Thyroid gland (tissue), 4 donors: Measurements from ENCODE around the gene EPB41L1. TPM values are rescaled to one million over a fixed set of nuclear protein-coding genes. Genes with fewer than 3 reads are reported as not detected.

Experiments used
- DNase-seq, 2 donors: peaks; one replicate each; pipeline ENCODE4 v3.0.0-alpha.2; 2019
- H3K27ac ChIP-seq, 3 donors: fragments of 200-600 bp; sonication (generic); 1 replicate in 2 of 3; 2 replicates in 1 of 3; pipeline ENCODE4 v1.5.1; 2016 to 2019; ENCODE audit warnings: mild to moderate bottlenecking in 1 of 3, moderate library complexity in 1 of 3
- H3K27me3 ChIP-seq: fragments of 200-600 bp; sonication (generic); one replicate; pipeline ENCODE4 v1.5.1; 2019
- H3K36me3 ChIP-seq, 2 donors: fragments of 200-600 bp; sonication (generic); one replicate each; pipeline ENCODE4 v1.5.1; 2016 to 2019
- H3K4me1 ChIP-seq, 2 donors: fragments of 200-600 bp; sonication (generic); one replicate each; pipeline ENCODE4 v1.5.1; 2017 to 2019
- H3K4me3 ChIP-seq, 3 donors: fragments of 200-600 bp; sonication (generic); replicated peaks in 1 of 3; 1 replicate in 2 of 3; 2 replicates in 1 of 3; pipeline ENCODE4 v1.5.1; 2016; ENCODE audit warnings: mild to moderate bottlenecking in 1 of 3
- H3K9me3 ChIP-seq: fragments of 200-600 bp; sonication (generic); one replicate; pipeline ENCODE4 v1.5.1; 2017
- POLR2A ChIP-seq, 2 donors: fragments of 450-650 bp; IDR thresholded peaks; one replicate each; pipeline ENCODE4 v1.6.1; 2017; ENCODE audit warnings: antibody characterized with exemption in 2 of 2, mild to moderate bottlenecking in 2 of 2, moderate library complexity in 1 of 2
- WGBS, 2 donors: methylation state at CpG; one replicate each; pipeline ENCODE4 v1.1.5; 2017; 5-methylcytosine and 5-hydroxymethylcytosine counted together
- intact Hi-C: fragments of 100-400 bp; cut with DNase I; formaldehyde crosslinking; loops from one replicate; pipeline ENCODE4 v1.15.1; 2023
- total RNA-seq, 4 donors: library from RNA; depleted of rRNA; stranded (reverse); fragments of >200 nt; gene quantifications; one replicate each; pipeline ENCODE4 v1.2.3, GENCODE V29; 2016
- TF ChIP-seq, protein P1 (sequence below), 6 experiments: fragments of 200-600 bp in 3 of 6; fragments of 450-650 bp in 3 of 6; sonication (generic) in 3 of 6; IDR thresholded peaks; one replicate each; pipeline ENCODE4 v1.5.1; 2016 to 2019; ENCODE audit warnings: antibody characterized with exemption in 6 of 6, mild to moderate bottlenecking in 2 of 6, inconsistent platforms in 1 of 6, moderate library complexity in 1 of 6

EPB41L1 gene
- total RNA-seq, 4 donors from 2014 or later = 15.4 to 75.2 (median 42.3) TPM

DNA sequence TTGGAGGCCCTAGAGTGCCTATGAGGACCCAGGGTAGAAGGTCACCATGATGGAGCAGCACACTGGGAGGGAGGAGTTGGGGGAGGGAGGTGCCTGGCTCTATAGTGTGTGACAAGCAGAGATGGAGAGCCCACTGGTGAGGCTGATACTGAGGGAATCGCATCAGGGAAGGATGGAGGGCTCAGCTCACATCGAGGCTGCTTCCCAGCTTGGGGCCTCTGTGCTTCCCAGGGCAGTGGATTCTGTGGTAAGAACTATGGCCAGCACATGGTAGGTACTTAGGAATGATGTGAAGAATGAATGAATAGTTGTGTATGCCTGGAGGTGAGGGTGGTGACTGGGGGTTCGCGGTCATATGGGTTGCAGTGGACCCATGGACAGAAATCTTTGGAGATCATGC, 1.3 kb upstream of the EPB41L1 start:
- intact Hi-C loops = no loop called here
- WGBS, 2 donors = 92 to 97% methylated on average over 4 of the region's 4 CpGs
- no peaks in the 10 kb centered on the region for H3K27me3 ChIP-seq

DNA sequence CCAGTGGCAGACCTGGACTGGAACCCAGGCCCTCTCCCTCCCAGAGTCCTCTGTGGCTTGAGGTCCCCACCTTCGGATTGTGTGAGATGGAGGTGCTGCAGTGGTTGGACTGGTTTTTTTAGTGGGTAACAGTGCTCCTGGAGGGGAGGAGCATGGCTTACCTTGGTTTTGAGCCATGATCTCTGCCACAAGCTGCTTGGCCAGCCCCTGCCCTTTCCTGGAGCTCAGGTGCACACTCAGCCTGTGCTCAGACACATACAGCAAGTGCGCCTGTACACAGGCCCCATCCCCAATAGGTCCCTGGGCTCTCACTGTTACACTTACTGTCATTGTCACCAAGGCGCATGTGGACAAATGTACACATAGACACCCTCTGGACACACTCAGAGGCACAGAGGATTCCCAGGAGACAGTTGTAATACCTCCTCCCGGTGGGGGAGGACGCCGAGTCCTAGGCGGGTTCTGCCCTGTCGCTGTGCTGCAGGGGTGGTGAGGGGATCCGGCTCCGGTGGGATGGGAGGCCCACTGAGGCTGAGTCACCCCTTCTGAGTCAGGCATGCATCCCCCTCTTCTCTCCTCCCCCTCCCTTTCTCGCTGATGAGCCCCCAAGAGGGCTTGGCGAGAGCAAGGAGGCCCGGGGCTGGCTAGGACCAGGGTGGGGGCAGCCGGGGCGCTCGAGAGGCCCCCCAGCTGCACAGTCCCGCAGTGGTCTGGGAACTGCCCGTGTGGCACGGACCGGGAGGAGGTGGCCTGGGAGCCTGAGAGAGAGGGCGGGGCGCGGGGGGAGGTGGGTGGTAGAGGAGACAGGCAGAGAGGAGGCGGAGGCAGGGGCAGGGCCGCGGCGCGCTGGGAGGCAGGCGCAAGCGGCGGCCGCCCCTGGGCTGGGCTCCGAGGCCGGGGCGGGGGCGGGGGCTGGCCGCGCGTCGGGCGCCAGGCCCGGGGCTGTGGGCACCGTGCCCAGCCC, 522 bp upstream of the EPB41L1 start:
- Histone ChIP-seq H3K36me3 (no peaks in the 10 kb centered on the region), H3K9me3 (no peaks in the 10 kb centered on the region), H3K27ac (peak overlapping the region; percentile 59 to 83 (median 71)), H3K4me1 (peaks cover 10 to 33% of the 10 kb centered on the region in 2 donors), H3K4me3 (peak overlapping the region in 2 of 3 donors; percentile 54 to 64), H3K27me3 (no peaks in the 10 kb centered on the region)
- TF ChIP-seq, protein P1, sequence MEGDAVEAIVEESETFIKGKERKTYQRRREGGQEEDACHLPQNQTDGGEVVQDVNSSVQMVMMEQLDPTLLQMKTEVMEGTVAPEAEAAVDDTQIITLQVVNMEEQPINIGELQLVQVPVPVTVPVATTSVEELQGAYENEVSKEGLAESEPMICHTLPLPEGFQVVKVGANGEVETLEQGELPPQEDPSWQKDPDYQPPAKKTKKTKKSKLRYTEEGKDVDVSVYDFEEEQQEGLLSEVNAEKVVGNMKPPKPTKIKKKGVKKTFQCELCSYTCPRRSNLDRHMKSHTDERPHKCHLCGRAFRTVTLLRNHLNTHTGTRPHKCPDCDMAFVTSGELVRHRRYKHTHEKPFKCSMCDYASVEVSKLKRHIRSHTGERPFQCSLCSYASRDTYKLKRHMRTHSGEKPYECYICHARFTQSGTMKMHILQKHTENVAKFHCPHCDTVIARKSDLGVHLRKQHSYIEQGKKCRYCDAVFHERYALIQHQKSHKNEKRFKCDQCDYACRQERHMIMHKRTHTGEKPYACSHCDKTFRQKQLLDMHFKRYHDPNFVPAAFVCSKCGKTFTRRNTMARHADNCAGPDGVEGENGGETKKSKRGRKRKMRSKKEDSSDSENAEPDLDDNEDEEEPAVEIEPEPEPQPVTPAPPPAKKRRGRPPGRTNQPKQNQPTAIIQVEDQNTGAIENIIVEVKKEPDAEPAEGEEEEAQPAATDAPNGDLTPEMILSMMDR (IDR thresholded peaks at IDR 0.05) = no peak
- no peak for TF ChIP-seq POLR2A (IDR thresholded peaks at IDR 0.05)
- intact Hi-C loops = no loop called here
- peak; percentile 94 to 95 for DNase-seq
- WGBS, 2 donors = 8 to 21% methylated on average over 10 to 20 of the region's 43 CpGs

More for the DNA sequence above, 1.3 kb upstream of the EPB41L1 start:
- no peak overlapping the region for H3K4me3 ChIP-seq
- DNase-seq = no peak
- H3K9me3 ChIP-seq = no peaks in the 10 kb centered on the region
- H3K36me3 ChIP-seq = no peaks in the 10 kb centered on the region
- TF ChIP-seq POLR2A (IDR thresholded peaks at IDR 0.05) = no peak
- TF ChIP-seq, protein P1 (IDR thresholded peaks at IDR 0.05) = no peak
- H3K27ac ChIP-seq = no peak overlapping the region
- peaks cover 10 to 33% of the 10 kb centered on the region in 2 donors for H3K4me1 ChIP-seq

DNA sequence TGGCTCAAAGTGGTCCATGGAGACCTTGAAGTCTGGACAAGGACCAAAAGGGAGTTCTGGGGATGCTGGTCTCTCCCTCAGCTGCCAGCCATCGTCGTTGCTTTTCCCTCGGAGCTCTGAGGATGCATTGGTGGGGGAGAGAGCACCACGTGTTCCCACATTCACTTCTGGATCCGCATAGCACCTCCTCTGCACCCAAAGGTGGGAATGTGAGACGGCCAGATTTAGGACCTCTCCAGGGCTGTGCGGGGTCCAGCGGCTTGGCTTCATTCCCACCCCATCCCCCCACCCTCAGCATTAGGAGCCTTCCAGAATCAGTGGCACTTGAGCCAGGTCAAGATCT, 1.1 kb downstream of the EPB41L1 start:
- no peak for TF ChIP-seq POLR2A (IDR thresholded peaks at IDR 0.05)
- TF ChIP-seq, protein P1 (IDR thresholded peaks at IDR 0.05) = no peak
- no peak for DNase-seq
- H3K27me3 ChIP-seq = no peaks in the 10 kb centered on the region
- no peaks in the 10 kb centered on the region for H3K9me3 ChIP-seq
- no peak overlapping the region for H3K4me3 ChIP-seq
- H3K36me3 ChIP-seq = no peaks in the 10 kb centered on the region
- intact Hi-C loops = loop anchor here (5.0 kb wide), 1 partner anchor 42 kb away; no protein-coding TSS in a partner anchor
- peaks cover 10 to 30% of the 10 kb centered on the region in 2 donors for H3K4me1 ChIP-seq
- no peak overlapping the region for H3K27ac ChIP-seq
- 68 to 69% methylated on average over 8 of the region's 8 CpGs for WGBS, 2 donors

DNA sequence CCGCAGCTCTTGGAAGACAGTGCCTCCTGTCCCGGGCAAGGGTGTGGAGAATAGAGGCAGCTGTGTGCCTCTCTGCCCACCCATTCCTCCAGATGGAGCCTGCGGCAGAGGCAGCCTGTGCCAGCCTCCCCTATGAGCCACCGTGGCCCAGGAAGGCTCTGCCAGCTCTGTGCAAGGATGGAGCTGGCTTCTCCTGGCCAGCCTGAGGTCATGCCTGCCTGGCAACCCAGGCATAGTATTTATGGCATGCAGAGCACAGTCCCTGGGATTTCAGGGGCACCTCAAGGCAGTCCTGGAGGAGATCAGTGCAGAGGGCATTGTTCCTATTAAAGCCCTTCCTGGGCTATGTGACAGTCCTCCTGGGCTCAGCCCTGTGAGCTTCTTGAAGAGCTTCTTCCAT, 1.5 kb downstream of the EPB41L1 start:
- peaks cover 10 to 30% of the 10 kb centered on the region in 2 donors for H3K4me1 ChIP-seq
- no peak for DNase-seq
- TF ChIP-seq, protein P1 (IDR thresholded peaks at IDR 0.05) = no peak
- TF ChIP-seq POLR2A (IDR thresholded peaks at IDR 0.05) = no peak
- H3K9me3 ChIP-seq = no peaks in the 10 kb centered on the region
- intact Hi-C loops = loop anchor here (5.0 kb wide), 1 partner anchor 41 kb away; no protein-coding TSS in a partner anchor
- H3K4me3 ChIP-seq = no peak overlapping the region
- H3K27ac ChIP-seq = no peak overlapping the region
- H3K27me3 ChIP-seq = no peaks in the 10 kb centered on the region
- 86% methylated on average over 1 of the region's 4 CpGs; no CpG with 5 or more reads in 1 of the 2 donors for WGBS, 2 donors
- no peaks in the 10 kb centered on the region for H3K36me3 ChIP-seq

DNA sequence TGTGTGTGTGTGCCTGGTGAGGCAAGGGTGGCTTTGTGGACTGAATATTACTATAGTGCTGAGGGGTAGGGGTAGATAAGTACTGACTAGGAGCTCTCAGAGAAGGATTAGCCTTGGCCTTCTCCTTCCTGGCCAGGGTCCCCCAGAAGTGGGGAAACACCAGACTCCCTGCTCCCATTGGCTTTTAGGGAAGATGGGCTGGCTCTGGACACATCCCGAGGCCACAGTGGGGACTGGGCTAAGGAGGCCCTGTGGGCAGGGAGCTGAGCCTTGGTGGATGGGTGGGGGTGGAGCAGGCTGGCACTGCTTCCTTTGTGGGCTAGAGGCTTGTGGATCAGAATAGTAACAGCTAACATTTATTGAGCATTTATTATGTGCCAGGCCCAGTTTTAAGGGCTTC, 3.1 kb downstream of the EPB41L1 start:
- no peak overlapping the region for H3K4me3 ChIP-seq
- no peak for DNase-seq
- H3K27me3 ChIP-seq = no peaks in the 10 kb centered on the region
- TF ChIP-seq, protein P1 (IDR thresholded peaks at IDR 0.05) = no peak
- no peak for TF ChIP-seq POLR2A (IDR thresholded peaks at IDR 0.05)
- no peaks in the 10 kb centered on the region for H3K9me3 ChIP-seq
- H3K27ac ChIP-seq = no peak overlapping the region
- WGBS, 2 donors = 71% methylated on average over 1 of the region's 1 CpG; no CpG with 5 or more reads in 1 of the 2 donors
- H3K4me1 ChIP-seq = peaks cover 10 to 30% of the 10 kb centered on the region in 2 donors
- intact Hi-C loops = loop anchor here (5.0 kb wide), 1 partner anchor 40 kb away; no protein-coding TSS in a partner anchor
- no peaks in the 10 kb centered on the region for H3K36me3 ChIP-seq
